ENCODE results near the gene TSPYL2. TPM values are rescaled to one million over a fixed set of nuclear protein-coding genes. Genes with fewer than 3 reads are reported as not detected.

The TSPYL2 gene
- total RNA-seq, 1 donor = 13.0 TPM

DNA sequence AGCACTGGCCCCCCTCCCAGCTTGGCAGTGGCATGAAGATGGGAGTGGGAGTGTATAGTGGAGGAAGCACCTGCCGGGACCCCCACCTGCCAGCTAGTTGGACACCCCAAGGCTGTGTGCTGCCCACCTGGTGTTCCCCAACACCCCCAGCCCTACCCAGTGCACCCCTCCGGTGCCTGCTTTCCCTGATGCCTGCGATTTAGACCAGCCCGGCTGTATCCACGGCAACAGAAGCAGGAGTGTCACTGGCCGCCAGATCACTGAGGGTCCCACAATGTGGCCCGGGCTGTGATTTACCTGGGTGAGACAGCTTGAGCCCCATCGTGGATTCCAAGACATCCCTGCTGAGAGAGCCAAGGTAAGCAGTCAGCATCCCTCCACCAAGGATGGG lies 33.0 kb upstream of the TSPYL2 start:
- no peak for DNase-seq (ENCODE audit: low read depth)

DNA sequence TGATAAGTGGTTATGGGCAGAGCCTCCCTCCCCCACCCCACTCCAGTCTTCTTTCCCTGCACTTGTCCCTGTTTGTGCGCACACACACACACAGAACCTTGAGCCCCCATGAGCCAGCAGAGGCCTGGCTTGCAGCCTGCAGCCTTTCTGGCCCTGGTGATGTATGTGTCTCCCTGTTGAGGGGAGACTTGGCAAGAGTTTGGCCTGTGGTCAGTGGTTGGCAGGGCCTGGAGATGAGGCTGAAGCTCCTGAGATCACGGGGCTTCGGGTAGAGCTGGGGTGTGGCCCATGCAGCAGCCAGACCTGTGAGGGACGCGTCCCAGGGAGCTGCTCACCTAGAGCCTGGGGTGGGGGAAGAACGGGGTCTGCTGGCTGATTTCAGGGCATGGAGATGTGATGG lies 31.3 kb upstream of the TSPYL2 start:
- no peak for DNase-seq (ENCODE audit: low read depth)
- TF ChIP-seq, protein P1, sequence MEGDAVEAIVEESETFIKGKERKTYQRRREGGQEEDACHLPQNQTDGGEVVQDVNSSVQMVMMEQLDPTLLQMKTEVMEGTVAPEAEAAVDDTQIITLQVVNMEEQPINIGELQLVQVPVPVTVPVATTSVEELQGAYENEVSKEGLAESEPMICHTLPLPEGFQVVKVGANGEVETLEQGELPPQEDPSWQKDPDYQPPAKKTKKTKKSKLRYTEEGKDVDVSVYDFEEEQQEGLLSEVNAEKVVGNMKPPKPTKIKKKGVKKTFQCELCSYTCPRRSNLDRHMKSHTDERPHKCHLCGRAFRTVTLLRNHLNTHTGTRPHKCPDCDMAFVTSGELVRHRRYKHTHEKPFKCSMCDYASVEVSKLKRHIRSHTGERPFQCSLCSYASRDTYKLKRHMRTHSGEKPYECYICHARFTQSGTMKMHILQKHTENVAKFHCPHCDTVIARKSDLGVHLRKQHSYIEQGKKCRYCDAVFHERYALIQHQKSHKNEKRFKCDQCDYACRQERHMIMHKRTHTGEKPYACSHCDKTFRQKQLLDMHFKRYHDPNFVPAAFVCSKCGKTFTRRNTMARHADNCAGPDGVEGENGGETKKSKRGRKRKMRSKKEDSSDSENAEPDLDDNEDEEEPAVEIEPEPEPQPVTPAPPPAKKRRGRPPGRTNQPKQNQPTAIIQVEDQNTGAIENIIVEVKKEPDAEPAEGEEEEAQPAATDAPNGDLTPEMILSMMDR (IDR thresholded peaks at IDR 0.05; ENCODE audit: insufficient read depth, low read depth, low read length) = no peak
- peak overlapping the region; percentile 23 for H3K4me3 ChIP-seq (ENCODE audit: low read depth, low read length)

More for the DNA sequence above, 33.0 kb upstream of the TSPYL2 start:
- TF ChIP-seq, protein P1 (IDR thresholded peaks at IDR 0.05; ENCODE audit: insufficient read depth, low read depth, low read length) = no peak
- peak overlapping the region; percentile 73 for H3K4me3 ChIP-seq (ENCODE audit: low read depth, low read length)

DNA sequence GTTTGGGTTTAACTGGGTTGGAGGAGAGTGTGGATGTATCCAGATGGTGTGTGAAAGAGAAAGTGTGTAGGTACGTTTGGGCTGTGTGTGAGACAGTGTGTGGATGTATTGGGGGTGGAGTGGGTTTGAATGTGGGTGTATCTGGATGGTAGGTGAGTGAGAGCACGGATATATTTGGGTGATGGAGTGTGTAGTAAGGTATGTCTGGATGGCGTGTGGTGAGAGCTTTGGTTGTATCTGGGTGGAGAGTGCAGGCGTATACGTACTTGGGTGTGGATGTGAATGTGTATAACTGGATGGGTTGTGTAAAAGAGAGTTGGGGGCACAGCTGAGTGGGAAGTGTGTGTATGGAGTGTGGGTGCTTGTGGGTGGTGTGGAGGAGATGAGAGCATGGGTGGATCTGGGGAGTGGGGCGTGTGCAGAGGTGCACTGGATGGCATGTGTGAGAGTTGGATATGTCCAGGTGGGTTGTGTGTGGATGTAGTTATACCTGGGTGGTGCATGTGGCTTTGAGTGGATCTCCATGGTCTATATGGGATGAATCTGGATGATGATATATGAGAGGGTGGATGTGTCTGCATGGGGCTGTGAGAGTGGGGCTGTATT lies 26.8 kb upstream of the TSPYL2 start:
- no peak for DNase-seq (ENCODE audit: low read depth)
- TF ChIP-seq, protein P1 (IDR thresholded peaks at IDR 0.05; ENCODE audit: insufficient read depth, low read depth, low read length) = no peak
- H3K4me3 ChIP-seq (ENCODE audit: low read depth, low read length) = no peak overlapping the region

DNA sequence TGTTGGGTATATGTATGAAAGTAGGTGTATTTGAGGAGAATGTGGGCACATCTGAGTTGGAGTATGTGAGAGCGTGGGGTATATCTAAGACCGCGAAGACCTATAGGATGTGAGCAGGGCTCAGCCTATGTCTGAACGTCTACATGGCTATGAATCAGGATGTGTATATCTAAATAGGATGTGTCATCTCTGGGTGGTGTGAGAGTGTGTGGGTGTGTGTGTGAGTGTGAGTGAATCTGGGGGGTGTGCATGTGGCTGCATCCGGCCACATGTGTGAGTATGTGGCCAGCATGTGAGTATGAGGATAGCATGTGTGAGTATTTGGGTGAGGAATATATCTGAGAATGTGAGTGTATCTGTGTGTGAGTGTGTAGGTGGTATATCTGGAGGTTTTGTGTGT lies 25.9 kb upstream of the TSPYL2 start:
- DNase-seq (ENCODE audit: low read depth) = no peak
- H3K4me3 ChIP-seq (ENCODE audit: low read depth, low read length) = no peak overlapping the region
- TF ChIP-seq, protein P1 (IDR thresholded peaks at IDR 0.05; ENCODE audit: insufficient read depth, low read depth, low read length) = no peak

DNA sequence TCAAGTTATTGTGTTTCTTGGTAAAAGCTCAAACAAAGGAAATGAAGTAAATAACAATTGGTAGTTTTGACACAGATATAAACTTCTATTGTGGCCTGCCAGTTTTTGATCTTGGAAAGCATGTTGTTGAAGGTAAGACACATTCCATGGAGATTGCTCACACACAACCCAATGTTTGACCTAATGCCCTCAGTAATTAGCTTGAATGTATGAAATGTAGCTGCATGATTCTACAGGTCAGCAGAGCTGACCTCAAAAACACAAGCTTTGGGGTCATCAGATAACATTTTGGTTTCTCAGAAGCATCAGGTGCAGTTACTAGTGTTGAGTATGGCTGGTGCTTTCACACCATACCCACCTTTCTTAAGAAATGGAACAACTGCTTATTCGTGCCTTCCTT lies 17.1 kb upstream of the TSPYL2 start:
- no peak for DNase-seq (ENCODE audit: low read depth)
- no peak overlapping the region for H3K4me3 ChIP-seq (ENCODE audit: low read depth, low read length)
- TF ChIP-seq, protein P1 (IDR thresholded peaks at IDR 0.05; ENCODE audit: insufficient read depth, low read depth, low read length) = no peak

DNA sequence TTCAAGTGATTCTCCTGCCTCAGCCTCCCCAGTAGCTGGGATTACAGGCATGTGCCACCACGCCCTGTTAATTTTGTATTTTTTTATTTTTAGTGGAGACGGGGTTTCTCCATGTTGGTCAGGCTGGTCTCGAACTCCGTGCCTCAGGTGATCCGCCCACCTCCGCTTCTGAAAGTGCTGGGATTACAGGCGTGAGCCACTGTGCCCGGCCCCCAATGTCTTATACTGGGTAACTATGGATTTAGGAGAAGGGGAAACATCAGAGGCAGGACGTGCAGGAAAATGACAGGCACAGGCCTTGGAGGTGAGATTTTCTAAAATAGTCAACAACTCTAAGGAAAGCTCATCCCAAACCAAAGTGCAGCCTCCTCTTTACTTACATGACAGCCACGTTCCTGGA lies 11.1 kb upstream of the TSPYL2 start:
- no peak for DNase-seq (ENCODE audit: low read depth)
- H3K4me3 ChIP-seq (ENCODE audit: low read depth, low read length) = no peak overlapping the region
- TF ChIP-seq, protein P1 (IDR thresholded peaks at IDR 0.05; ENCODE audit: insufficient read depth, low read depth, low read length) = no peak

Measured in fibroblast of villous mesenchyme (primary cell).